NCI-H2081 (cell line): Measurements from ENCODE around the gene CAGE1.
"Not testable (repeated sequence)": the region's sequence is repeated elsewhere in the genome, so short reads cannot be mapped to it uniquely, and the experiment has no call there.

Experiments
- DNase-seq, 2 experiments: peaks; one replicate each; lab custom pipeline; 2025; lab: John Stamatoyannopoulos, UW

Gene CAGE1

GRCh38 chr6:7339007-7339732, 50.4 kb downstream of the CAGE1 start:
- not testable (repeated sequence) for DNase-seq

- DNase-seq = no peak
Measured at GRCh38 chr6:7338031-7338430, 51.5 kb downstream of the CAGE1 start.

GRCh38 chr6:7335519-7335918, 54.0 kb downstream of the CAGE1 start:
- no peak for DNase-seq

GRCh38 chr6:7334685-7335084, 54.9 kb downstream of the CAGE1 start:
- DNase-seq = no peak

- DNase-seq = no peak
Measured at GRCh38 chr6:7332090-7332745, 57.3 kb downstream of the CAGE1 start.

- no peak for DNase-seq
Measured at GRCh38 chr6:7331452-7331851, 58.1 kb downstream of the CAGE1 start.

GRCh38 chr6:7328243-7328642, 61.3 kb downstream of the CAGE1 start:
- no peak for DNase-seq

GRCh38 chr6:7325750-7326149, 63.8 kb downstream of the CAGE1 start:
- DNase-seq = no peak

GRCh38 chr6:7324520-7324919, 65.0 kb downstream of the CAGE1 start:
- DNase-seq = no peak

GRCh38 chr6:7323074-7323473, 66.5 kb downstream of the CAGE1 start:
- no peak for DNase-seq

GRCh38 chr6:7321866-7322265, 67.7 kb downstream of the CAGE1 start:
- not testable (repeated sequence) for DNase-seq

- not testable (repeated sequence) for DNase-seq
Measured at GRCh38 chr6:7319406-7319805, 70.1 kb downstream of the CAGE1 start.

GRCh38 chr6:7317538-7317937, 72.0 kb downstream of the CAGE1 start:
- no peak for DNase-seq

GRCh38 chr6:7316658-7317533, 72.6 kb downstream of the CAGE1 start:
- DNase-seq = no peak

- DNase-seq = no peak
Measured at GRCh38 chr6:7315948-7316365, 73.6 kb downstream of the CAGE1 start.

- not testable (repeated sequence) for DNase-seq
Measured at GRCh38 chr6:7315087-7315947, 74.2 kb downstream of the CAGE1 start.

GRCh38 chr6:7314414-7314813, 75.1 kb downstream of the CAGE1 start:
- no peak for DNase-seq

GRCh38 chr6:7313505-7314165, 75.9 kb downstream of the CAGE1 start:
- no peak for DNase-seq

GRCh38 chr6:7312616-7313504, 76.7 kb downstream of the CAGE1 start, which contains the start of gene SSR1:
TSS of gene SSR1 (minus strand) at chr6:7313199. CDS start at chr6:7313120, 79 bp downstream.
- peak; percentile 98 for DNase-seq
